Superior temporal gyrus (tissue), 1 donor: ENCODE results near the gene NUDT9.
"Not testable (repeated sequence)": the region's sequence is repeated elsewhere in the genome, so short reads cannot be mapped to it uniquely, and the experiment has no call there.

Experiments
- DNase-seq: peaks from one replicate; pipeline ENCODE4 v3.0.0-alpha.2; 2016; ENCODE audit errors: extremely low spot score

The NUDT9 gene

GRCh38 chr4:87409420-87409939 lies 12.9 kb upstream of the NUDT9 start:
- DNase-seq, result no peak

- DNase-seq, result no peak
These were observed 12.2 kb upstream of the NUDT9 start for GRCh38 chr4:87410157-87410556.

GRCh38 chr4:87410679-87411078 lies 11.7 kb upstream of the NUDT9 start:
- no peak for DNase-seq

DNA sequence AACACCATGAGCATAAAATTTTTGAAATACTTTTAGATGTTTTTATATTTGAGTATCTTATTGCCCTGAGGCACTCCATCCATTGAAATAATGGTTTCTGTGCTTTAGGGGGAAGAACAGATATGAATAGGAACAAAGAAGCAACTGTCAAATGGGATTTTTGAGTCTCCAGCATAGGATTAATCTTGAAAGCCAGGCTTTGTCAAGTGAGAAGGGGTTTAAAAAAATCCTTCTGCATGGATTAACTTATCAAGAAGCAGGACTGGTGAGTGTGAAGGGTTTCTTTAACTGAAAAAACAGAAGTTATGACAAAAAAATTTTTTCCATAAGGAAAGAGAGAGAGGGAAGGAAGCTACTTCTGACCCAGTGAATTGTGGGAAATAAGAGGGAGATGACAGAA lies 7.6 kb upstream of the NUDT9 start:
- no peak for DNase-seq

DNA sequence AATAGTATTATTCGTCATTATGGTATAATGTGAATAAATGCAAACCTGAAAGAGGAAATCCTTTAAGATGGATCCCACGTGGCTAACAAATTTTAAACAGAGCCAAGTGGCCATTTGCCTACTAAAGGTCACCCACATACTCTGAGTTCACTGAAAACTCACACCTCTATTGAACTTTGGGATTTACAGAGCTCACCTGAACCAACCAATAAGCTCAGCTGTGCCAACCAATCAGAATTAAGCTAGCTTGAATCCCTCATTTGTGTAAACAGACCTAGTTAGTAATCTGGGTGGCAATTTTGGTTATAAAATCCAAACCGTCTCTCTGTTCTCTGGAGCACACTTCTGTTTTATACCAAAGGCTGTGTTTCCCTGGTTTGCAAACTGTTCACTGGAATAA lies 5.4 kb upstream of the NUDT9 start:
- DNase-seq, result no peak

DNA sequence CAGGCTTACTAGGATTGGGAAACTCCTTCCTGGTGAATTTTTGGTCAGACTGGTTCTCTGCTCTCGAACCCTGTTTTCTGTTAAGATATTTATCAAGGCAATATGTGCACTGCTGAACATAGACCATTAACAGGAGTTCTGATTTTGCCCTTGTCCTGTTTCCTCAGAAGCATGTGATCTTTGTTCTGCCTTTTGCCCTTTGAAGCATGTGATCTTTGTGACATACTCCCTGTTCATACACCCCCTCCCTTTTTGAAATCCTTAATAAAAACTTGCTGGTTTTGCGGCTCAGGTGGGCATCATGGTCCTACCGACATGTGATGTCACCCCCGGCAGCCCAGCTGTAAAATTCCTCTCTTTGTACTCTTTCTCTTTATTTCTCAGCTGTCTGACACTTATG lies 4.0 kb upstream of the NUDT9 start:
- DNase-seq, result not testable (repeated sequence)

GRCh38 chr4:87419578-87420249 lies 2.7 kb upstream of the NUDT9 start:
- DNase-seq, result no peak

- DNase-seq, result no peak
These were observed 2.0 kb upstream of the NUDT9 start for GRCh38 chr4:87420276-87420830.

- no peak for DNase-seq
These were observed 1.1 kb downstream of the NUDT9 start for GRCh38 chr4:87423317-87424098.

GRCh38 chr4:87424099-87424543 lies 1.7 kb downstream of the NUDT9 start:
- DNase-seq, result not testable (repeated sequence)

GRCh38 chr4:87425711-87426110 lies 3.3 kb downstream of the NUDT9 start:
- DNase-seq, result no peak

GRCh38 chr4:87426865-87427517 lies 4.6 kb downstream of the NUDT9 start:
- DNase-seq, result no peak

DNA sequence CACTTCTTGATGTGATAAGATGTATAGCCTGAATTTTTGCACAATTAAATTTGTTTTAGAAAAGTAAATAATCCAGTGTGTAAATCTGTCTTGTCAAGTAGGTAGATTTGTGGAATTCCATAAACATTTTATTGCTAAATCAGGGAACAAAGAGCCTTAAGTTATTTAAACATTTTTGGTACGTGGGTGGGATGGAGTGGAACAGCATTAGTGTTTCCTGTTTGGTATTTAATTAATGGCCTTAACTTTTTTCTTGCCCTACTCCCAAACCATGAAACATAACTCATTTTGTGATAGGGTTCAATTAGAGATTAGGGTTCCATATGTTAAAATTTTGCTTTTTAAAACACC lies 5.1 kb downstream of the NUDT9 start:
- DNase-seq, result no peak

- DNase-seq, result no peak
These were observed 6.6 kb downstream of the NUDT9 start for GRCh38 chr4:87428979-87429378.

- DNase-seq, result no peak
These were observed 7.7 kb downstream of the NUDT9 start for GRCh38 chr4:87430038-87430437.

- DNase-seq, result no peak
These were observed 11.0 kb downstream of the NUDT9 start for GRCh38 chr4:87433342-87433741.

DNA sequence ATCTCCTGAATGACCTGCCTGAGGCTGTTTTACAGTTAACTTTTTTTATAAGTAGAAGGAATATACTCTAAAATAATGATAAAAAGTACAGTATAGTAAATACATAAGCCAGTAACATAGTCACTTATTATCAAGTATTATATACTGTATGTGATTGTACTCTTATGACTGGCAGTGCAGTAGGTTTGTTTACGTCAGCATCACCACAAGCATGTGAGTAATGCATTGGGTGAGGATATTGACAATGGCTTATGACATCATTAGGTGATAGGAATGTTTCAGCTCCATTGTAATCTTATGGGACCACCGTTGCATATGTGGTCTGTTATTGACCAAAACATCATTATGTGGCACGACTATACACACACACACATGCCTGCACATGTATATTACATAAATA lies 20.5 kb downstream of the NUDT9 start:
- DNase-seq, result no peak

- no peak for DNase-seq
These were observed 22.4 kb downstream of the NUDT9 start for GRCh38 chr4:87444741-87445140.

DNA sequence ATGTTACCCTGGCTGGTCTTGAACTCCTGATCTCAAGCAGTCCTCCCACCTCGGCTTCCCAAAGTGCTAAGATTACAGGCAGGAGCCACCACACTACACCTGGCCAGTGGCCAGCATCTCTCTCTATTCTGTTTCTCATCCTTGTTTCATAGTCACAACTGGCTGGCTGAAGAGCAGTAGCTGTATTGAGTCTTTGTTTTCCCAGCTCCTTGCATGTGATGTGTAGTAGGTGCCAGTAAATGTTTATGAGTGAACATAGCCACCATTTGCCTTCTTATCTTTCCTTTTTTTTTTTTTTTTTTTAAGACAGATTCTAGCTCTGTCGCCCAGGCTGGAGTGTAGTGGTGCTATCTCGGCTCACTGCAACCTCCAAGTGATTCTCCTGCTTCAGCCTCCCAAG lies 23.6 kb downstream of the NUDT9 start:
- no peak for DNase-seq

- not testable (repeated sequence) for DNase-seq
These were observed 24.0 kb downstream of the NUDT9 start for GRCh38 chr4:87446375-87446774.

- no peak for DNase-seq
These were observed 29.2 kb downstream of the NUDT9 start for GRCh38 chr4:87451537-87451936.

GRCh38 chr4:87458913-87459312 lies 36.5 kb downstream of the NUDT9 start:
- DNase-seq, result no peak
